Ishikawa (cell line): ENCODE results near the gene UNC119.

ENCODE experiments used
- CEBPB ChIP-seq: IDR thresholded peaks from 2 replicates; pipeline ENCODE4 v1.6.1; 2012
- CREB1 ChIP-seq: IDR thresholded peaks from 2 replicates; pipeline ENCODE4 v1.6.1; 2012; ENCODE audit warnings: low read depth
- EGR1 ChIP-seq: IDR thresholded peaks from 2 replicates; pipeline ENCODE4 v1.6.1; 2012
- EP300 ChIP-seq: IDR thresholded peaks from 2 replicates; pipeline ENCODE4 v1.6.1; 2012; ENCODE audit warnings: borderline replicate concordance
- FOXM1 ChIP-seq: IDR thresholded peaks from 2 replicates; pipeline ENCODE4 v1.6.1; 2012; ENCODE audit warnings: low read depth, borderline replicate concordance
- NFIC ChIP-seq: IDR thresholded peaks from 2 replicates; pipeline ENCODE4 v1.6.1; 2012
- RAD21 ChIP-seq: IDR thresholded peaks from 2 replicates; pipeline ENCODE4 v1.6.1; 2012; ENCODE audit warnings: low read depth
- TAF1 ChIP-seq: IDR thresholded peaks from 2 replicates; pipeline ENCODE4 v1.6.1; 2012; ENCODE audit warnings: low read depth, mild to moderate bottlenecking
- TCF12 ChIP-seq: IDR thresholded peaks from 2 replicates; pipeline ENCODE4 v1.6.1; 2012; ENCODE audit warnings: low read depth
- TEAD4 ChIP-seq: IDR thresholded peaks from 2 replicates; pipeline ENCODE4 v1.6.1; 2012
- YY1 ChIP-seq: IDR thresholded peaks from 2 replicates; pipeline ENCODE4 v1.6.1; 2012; ENCODE audit warnings: low read depth
- ZBTB7A ChIP-seq: IDR thresholded peaks from 2 replicates; pipeline ENCODE4 v1.6.1; 2012; ENCODE audit warnings: low read depth
- TF ChIP-seq, protein P1 (sequence below): IDR thresholded peaks from 2 replicates; pipeline ENCODE4 v1.6.1; 2012; ENCODE audit warnings: low read depth, mild to moderate bottlenecking
- TF ChIP-seq, protein P2 (sequence below): IDR thresholded peaks from 2 replicates; pipeline ENCODE4 v1.6.1; 2012
- TF ChIP-seq, protein P3 (sequence below): IDR thresholded peaks from 2 replicates; pipeline ENCODE4 v1.6.1; 2012

UNC119 gene

DNA sequence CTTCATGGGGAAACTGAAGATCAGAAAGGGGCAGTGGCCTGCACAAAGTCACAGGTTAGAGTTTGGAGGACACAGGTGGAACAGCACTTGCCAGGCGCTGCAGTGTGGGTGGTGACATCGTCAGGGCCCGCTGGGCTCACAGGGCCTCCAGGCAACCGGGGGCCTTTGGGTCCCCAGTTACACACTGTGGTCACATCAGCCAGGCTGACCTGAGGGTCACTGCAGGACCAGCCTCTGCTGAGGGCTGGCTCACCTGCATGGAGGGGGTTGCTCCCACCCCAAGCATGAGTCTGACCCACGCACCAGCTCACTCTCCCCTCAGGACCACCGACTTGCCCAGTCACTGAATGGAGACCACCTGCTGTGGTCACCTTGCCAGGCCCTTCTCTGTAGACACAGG, 29.2 kb downstream of the UNC119 start:
- TF ChIP-seq CREB1 (no peak), CEBPB (no peak), TEAD4 (no peak), RAD21 (no peak), TCF12 (no peak), NFIC (no peak), YY1 (no peak), EGR1 (no peak), ZBTB7A (no peak), EP300 (no peak), TAF1 (no peak), FOXM1 (no peak)
- TF ChIP-seq, protein P1, sequence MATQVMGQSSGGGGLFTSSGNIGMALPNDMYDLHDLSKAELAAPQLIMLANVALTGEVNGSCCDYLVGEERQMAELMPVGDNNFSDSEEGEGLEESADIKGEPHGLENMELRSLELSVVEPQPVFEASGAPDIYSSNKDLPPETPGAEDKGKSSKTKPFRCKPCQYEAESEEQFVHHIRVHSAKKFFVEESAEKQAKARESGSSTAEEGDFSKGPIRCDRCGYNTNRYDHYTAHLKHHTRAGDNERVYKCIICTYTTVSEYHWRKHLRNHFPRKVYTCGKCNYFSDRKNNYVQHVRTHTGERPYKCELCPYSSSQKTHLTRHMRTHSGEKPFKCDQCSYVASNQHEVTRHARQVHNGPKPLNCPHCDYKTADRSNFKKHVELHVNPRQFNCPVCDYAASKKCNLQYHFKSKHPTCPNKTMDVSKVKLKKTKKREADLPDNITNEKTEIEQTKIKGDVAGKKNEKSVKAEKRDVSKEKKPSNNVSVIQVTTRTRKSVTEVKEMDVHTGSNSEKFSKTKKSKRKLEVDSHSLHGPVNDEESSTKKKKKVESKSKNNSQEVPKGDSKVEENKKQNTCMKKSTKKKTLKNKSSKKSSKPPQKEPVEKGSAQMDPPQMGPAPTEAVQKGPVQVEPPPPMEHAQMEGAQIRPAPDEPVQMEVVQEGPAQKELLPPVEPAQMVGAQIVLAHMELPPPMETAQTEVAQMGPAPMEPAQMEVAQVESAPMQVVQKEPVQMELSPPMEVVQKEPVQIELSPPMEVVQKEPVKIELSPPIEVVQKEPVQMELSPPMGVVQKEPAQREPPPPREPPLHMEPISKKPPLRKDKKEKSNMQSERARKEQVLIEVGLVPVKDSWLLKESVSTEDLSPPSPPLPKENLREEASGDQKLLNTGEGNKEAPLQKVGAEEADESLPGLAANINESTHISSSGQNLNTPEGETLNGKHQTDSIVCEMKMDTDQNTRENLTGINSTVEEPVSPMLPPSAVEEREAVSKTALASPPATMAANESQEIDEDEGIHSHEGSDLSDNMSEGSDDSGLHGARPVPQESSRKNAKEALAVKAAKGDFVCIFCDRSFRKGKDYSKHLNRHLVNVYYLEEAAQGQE = no peak
- TF ChIP-seq, protein P2, sequence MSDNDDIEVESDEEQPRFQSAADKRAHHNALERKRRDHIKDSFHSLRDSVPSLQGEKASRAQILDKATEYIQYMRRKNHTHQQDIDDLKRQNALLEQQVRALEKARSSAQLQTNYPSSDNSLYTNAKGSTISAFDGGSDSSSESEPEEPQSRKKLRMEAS = no peak
- TF ChIP-seq, protein P3, sequence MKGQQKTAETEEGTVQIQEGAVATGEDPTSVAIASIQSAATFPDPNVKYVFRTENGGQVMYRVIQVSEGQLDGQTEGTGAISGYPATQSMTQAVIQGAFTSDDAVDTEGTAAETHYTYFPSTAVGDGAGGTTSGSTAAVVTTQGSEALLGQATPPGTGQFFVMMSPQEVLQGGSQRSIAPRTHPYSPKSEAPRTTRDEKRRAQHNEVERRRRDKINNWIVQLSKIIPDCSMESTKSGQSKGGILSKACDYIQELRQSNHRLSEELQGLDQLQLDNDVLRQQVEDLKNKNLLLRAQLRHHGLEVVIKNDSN = no peak

DNA sequence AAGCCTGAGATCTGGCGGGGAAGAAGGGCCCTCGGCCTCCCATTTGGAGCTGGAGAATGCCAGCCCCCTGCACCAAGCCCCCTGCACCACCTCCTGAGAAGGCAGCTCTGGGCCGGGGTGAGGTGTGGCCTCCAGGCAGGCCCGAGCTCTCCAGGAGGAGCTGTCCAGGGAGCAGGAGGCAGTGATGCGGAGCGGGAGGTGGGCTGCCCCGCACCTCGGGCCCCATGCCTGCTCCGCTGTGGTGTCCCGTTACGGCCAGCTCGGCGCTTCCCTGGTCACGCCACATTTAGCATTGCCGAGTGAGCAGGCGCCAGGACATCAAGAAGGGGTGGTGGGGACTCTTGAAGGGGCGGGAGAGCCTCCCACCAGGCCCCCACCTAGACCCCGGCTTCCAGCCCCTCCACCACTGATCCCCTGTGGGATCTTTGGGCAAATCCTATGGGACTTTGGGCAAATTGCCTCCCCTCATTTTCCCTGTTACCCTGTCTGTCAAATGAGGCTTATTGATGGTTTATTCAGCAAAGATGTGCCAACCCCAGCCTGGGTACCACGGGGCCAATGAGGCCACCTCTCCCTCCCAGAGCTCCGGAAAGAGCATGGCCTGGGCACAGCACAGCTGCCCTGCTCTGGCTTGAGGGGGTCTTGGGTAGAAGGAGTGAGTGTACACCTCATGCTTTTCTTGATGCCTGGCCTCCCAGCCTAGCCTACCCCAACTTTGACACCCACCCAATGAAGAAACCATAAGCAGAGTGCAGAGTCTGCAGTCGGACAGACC, 30.9 kb downstream of the UNC119 start:
- TF ChIP-seq, protein P1 = peak; percentile 69
- TF ChIP-seq FOXM1 (no peak), TAF1 (no peak), EGR1 (no peak), RAD21 (no peak; the same call in 1 of the 2 replicates), EP300 (peak; percentile 15; the same call in 1 of the 2 replicates), YY1 (no peak), ZBTB7A (peak; percentile 85), TCF12 (peak; percentile 55; the same call in 1 of the 2 replicates), NFIC (peak; percentile 40; the same call in 1 of the 2 replicates), TEAD4 (no peak), CEBPB (no peak), CREB1 (no peak)
- TF ChIP-seq, protein P3 = no peak
- TF ChIP-seq, protein P2 = 0 out of 2 replicates have a peak, but pooled peaks have one; percentile 2

DNA sequence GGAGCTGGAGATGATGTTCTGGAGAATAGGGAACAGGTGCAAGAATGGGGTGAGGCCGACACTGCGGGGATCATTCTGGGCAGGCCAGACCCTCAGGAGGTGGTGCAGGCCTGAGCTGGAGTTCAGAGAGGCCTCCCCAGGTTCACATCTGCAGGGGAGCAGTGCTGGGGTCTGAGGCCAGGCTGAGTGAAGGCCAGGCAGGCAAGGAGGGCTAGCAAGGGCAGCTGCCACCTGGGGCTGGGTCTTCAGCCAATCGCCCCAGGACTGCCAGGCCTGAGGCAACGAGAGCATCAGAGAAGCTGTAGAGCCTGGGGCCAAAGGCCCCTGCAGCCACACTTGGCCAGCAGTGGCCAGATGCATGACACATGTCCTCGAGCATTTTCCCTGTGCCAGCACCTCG, 31.7 kb downstream of the UNC119 start:
- TF ChIP-seq TCF12 (no peak), TAF1 (no peak), ZBTB7A (no peak), EGR1 (no peak), CREB1 (no peak), FOXM1 (no peak), NFIC (no peak), CEBPB (no peak), YY1 (no peak), RAD21 (no peak), EP300 (no peak), TEAD4 (no peak)
- TF ChIP-seq, protein P2 = no peak
- TF ChIP-seq, protein P3 = no peak
- TF ChIP-seq, protein P1 = no peak
